ENCODE measurements around the gene CASP8AP2.
A peak's percentile ranks its signal among the peaks of the same experiment; 100 is the strongest.
"Not testable (repeated sequence)": the region's sequence is repeated elsewhere in the genome, so short reads cannot be mapped to it uniquely, and the experiment has no call there.

Gene CASP8AP2

GRCh38 chr6:89803271-89803670 lies 26.4 kb upstream of the CASP8AP2 start:
- Mint-ChIP-seq H3K4me1 (ENCODE audit: low read depth) (peaks cover 19% of the 10 kb centered on the region), H3K9me3 (ENCODE audit: low read depth) (no peaks in the 10 kb centered on the region), H3K36me3 (peaks cover 7% of the 10 kb centered on the region)

GRCh38 chr6:89805814-89806371 lies 23.8 kb upstream of the CASP8AP2 start:
- Mint-ChIP-seq H3K4me3 (no peak overlapping the region), H3K36me3 (peaks cover 2% of the 10 kb centered on the region), H3K27ac (no peak overlapping the region), H3K4me1 (ENCODE audit: low read depth) (peaks cover 27% of the 10 kb centered on the region), H3K27me3 (no peaks in the 10 kb centered on the region), H3K9me3 (ENCODE audit: low read depth) (no peaks in the 10 kb centered on the region)

More at GRCh38 chr6:89803271-89803670, 26.4 kb upstream of the CASP8AP2 start:
- H3K4me3 Mint-ChIP-seq: no peak overlapping the region
- H3K27me3 Mint-ChIP-seq: no peaks in the 10 kb centered on the region
- no peak overlapping the region for H3K27ac Mint-ChIP-seq

GRCh38 chr6:89807581-89807980 lies 22.1 kb upstream of the CASP8AP2 start:
- Mint-ChIP-seq H3K36me3 (peaks cover 2% of the 10 kb centered on the region), H3K4me1 (ENCODE audit: low read depth) (peaks cover 29% of the 10 kb centered on the region), H3K4me3 (no peak overlapping the region), H3K27ac (no peak overlapping the region), H3K27me3 (no peaks in the 10 kb centered on the region), H3K9me3 (ENCODE audit: low read depth) (no peaks in the 10 kb centered on the region)

- H3K4me3 Mint-ChIP-seq; H3K27me3 Mint-ChIP-seq; H3K27ac Mint-ChIP-seq; H3K9me3 Mint-ChIP-seq (ENCODE audit: low read depth); H3K36me3 Mint-ChIP-seq: not testable (repeated sequence)
- H3K4me1 Mint-ChIP-seq (ENCODE audit: low read depth): peaks cover 33% of the 10 kb centered on the region
These were observed 16.3 kb upstream of the CASP8AP2 start for GRCh38 chr6:89813422-89813821.

GRCh38 chr6:89817481-89817880 lies 12.2 kb upstream of the CASP8AP2 start:
- H3K4me1 Mint-ChIP-seq (ENCODE audit: low read depth): peaks cover 36% of the 10 kb centered on the region
- H3K27me3 Mint-ChIP-seq: no peaks in the 10 kb centered on the region
- H3K27ac Mint-ChIP-seq: peak overlapping the region; percentile 78

GRCh38 chr6:89818977-89819335 lies 10.7 kb upstream of the CASP8AP2 start:
- Mint-ChIP-seq H3K27ac (peak overlapping the region; percentile 98), H3K36me3 (peaks cover 5% of the 10 kb centered on the region), H3K4me1 (ENCODE audit: low read depth) (peaks cover 34% of the 10 kb centered on the region), H3K9me3 (ENCODE audit: low read depth) (no peaks in the 10 kb centered on the region), H3K27me3 (no peaks in the 10 kb centered on the region), H3K4me3 (peak overlapping the region; percentile 91)

More at GRCh38 chr6:89817481-89817880, 12.2 kb upstream of the CASP8AP2 start:
- Mint-ChIP-seq H3K36me3 (peaks cover 5% of the 10 kb centered on the region), H3K4me3 (peak overlapping the region; percentile 91), H3K9me3 (ENCODE audit: low read depth) (no peaks in the 10 kb centered on the region)

GRCh38 chr6:89819336-89820130 lies 10.1 kb upstream of the CASP8AP2 start, which contains the start of gene MDN1:
TSS of gene MDN1 (minus strand) at chr6:89819794. CDS start at chr6:89819607, 187 bp downstream.
- H3K9me3 Mint-ChIP-seq (ENCODE audit: low read depth): no peaks in the 10 kb centered on the region

GRCh38 chr6:89826029-89826528 lies 3.6 kb upstream of the CASP8AP2 start:
- no peaks in the 10 kb centered on the region for H3K27me3 Mint-ChIP-seq
- no peaks in the 10 kb centered on the region for H3K9me3 Mint-ChIP-seq (ENCODE audit: low read depth)
- H3K36me3 Mint-ChIP-seq: no peaks in the 10 kb centered on the region
- peaks cover 14% of the 10 kb centered on the region for H3K4me1 Mint-ChIP-seq (ENCODE audit: low read depth)
- no peak overlapping the region for H3K4me3 Mint-ChIP-seq
- peak overlapping the region; percentile 50 for H3K27ac Mint-ChIP-seq

More at GRCh38 chr6:89819336-89820130, 10.1 kb upstream of the CASP8AP2 start, which contains the start of gene MDN1:
- peak within 1 kb of the TSS; percentile 91 for H3K4me3 Mint-ChIP-seq
- H3K4me1 Mint-ChIP-seq (ENCODE audit: low read depth): peaks cover 29% of the 10 kb centered on the region
- peak within 1 kb of the TSS; percentile 98 for H3K27ac Mint-ChIP-seq
- H3K36me3 Mint-ChIP-seq: peaks cover 5% of the 10 kb centered on the region
- no peaks in the 10 kb centered on the region for H3K27me3 Mint-ChIP-seq

- peaks cover 29% of the 10 kb centered on the region for H3K4me1 Mint-ChIP-seq (ENCODE audit: low read depth)
- H3K27me3 Mint-ChIP-seq: not testable (repeated sequence)
These were observed 1.1 kb upstream of the CASP8AP2 start for GRCh38 chr6:89828475-89828987.

GRCh38 chr6:89828988-89829471 lies 650 bp upstream of the CASP8AP2 start:
- H3K36me3 Mint-ChIP-seq: peaks cover 4% of the 10 kb centered on the region
- H3K4me3 Mint-ChIP-seq: peak overlapping the region; percentile 97
- peaks cover 33% of the 10 kb centered on the region for H3K4me1 Mint-ChIP-seq (ENCODE audit: low read depth)
- no peaks in the 10 kb centered on the region for H3K9me3 Mint-ChIP-seq (ENCODE audit: low read depth)
- H3K27ac Mint-ChIP-seq: peak overlapping the region; percentile 97
- no peaks in the 10 kb centered on the region for H3K27me3 Mint-ChIP-seq

More at GRCh38 chr6:89828475-89828987, 1.1 kb upstream of the CASP8AP2 start:
- not testable (repeated sequence) for H3K36me3 Mint-ChIP-seq; H3K9me3 Mint-ChIP-seq (ENCODE audit: low read depth)
- H3K4me3 Mint-ChIP-seq: peak overlapping the region; percentile 97
- peak overlapping the region; percentile 97 for H3K27ac Mint-ChIP-seq

GRCh38 chr6:89830170-89830809 lies 610 bp downstream of the CASP8AP2 start:
- peak overlapping the region; percentile 97 for H3K27ac Mint-ChIP-seq

GRCh38 chr6:89834884-89835792 lies 5.5 kb downstream of the CASP8AP2 start:
- H3K4me1 Mint-ChIP-seq (ENCODE audit: low read depth): peaks cover 57% of the 10 kb centered on the region
- H3K4me3 Mint-ChIP-seq: peak overlapping the region; percentile 56
- H3K36me3 Mint-ChIP-seq: peaks cover 18% of the 10 kb centered on the region
- no peaks in the 10 kb centered on the region for H3K9me3 Mint-ChIP-seq (ENCODE audit: low read depth)
- H3K27ac Mint-ChIP-seq: peak overlapping the region; percentile 90
- no peaks in the 10 kb centered on the region for H3K27me3 Mint-ChIP-seq

More at GRCh38 chr6:89830170-89830809, 610 bp downstream of the CASP8AP2 start:
- Mint-ChIP-seq H3K36me3 (peaks cover 4% of the 10 kb centered on the region), H3K4me3 (peak overlapping the region; percentile 97), H3K4me1 (ENCODE audit: low read depth) (peaks cover 40% of the 10 kb centered on the region), H3K27me3 (no peaks in the 10 kb centered on the region), H3K9me3 (ENCODE audit: low read depth) (no peaks in the 10 kb centered on the region)

- no peak overlapping the region for H3K27ac Mint-ChIP-seq
- no peaks in the 10 kb centered on the region for H3K27me3 Mint-ChIP-seq
- no peaks in the 10 kb centered on the region for H3K9me3 Mint-ChIP-seq (ENCODE audit: low read depth)
- H3K4me3 Mint-ChIP-seq: peak overlapping the region; percentile 9
- H3K4me1 Mint-ChIP-seq (ENCODE audit: low read depth): peaks cover 52% of the 10 kb centered on the region
- peaks cover 18% of the 10 kb centered on the region for H3K36me3 Mint-ChIP-seq
These were observed 7.1 kb downstream of the CASP8AP2 start for GRCh38 chr6:89836639-89837222.
